H9 (cell line): Measurements from ENCODE around the gene ERICH2. TPM values are rescaled to one million over a fixed set of nuclear protein-coding genes. Genes with fewer than 3 reads are reported as not detected.

Experiments
- DNase-seq: peaks from one replicate; pipeline ENCODE4 v3.0.0-alpha.2; 2017
- H2AFZ ChIP-seq: one replicate; pipeline ENCODE4 v1.6.1; 2013; ENCODE audit warnings: mild to moderate bottlenecking, low read length, control low read depth, moderate library complexity
- H2AK5ac ChIP-seq: 2 replicates; pipeline ENCODE4 v1.6.1; 2013; ENCODE audit warnings: low read length, control low read depth, mixed read lengths; ENCODE audit not compliant: insufficient read length
- H2BK120ac ChIP-seq: one replicate; pipeline ENCODE4 v1.6.1; 2013; ENCODE audit warnings: low read depth, mild to moderate bottlenecking, low read length, control low read depth, inconsistent platforms; ENCODE audit not compliant: poor library complexity, severe bottlenecking
- H2BK12ac ChIP-seq: 2 replicates; pipeline ENCODE4 v1.6.1; 2013; ENCODE audit warnings: low read length, control low read depth, mixed read lengths, low read depth; ENCODE audit not compliant: insufficient read length
- H2BK15ac ChIP-seq: 2 replicates; pipeline ENCODE4 v1.6.1; 2013; ENCODE audit warnings: low read depth, low read length, control low read depth
- H2BK20ac ChIP-seq: one replicate; pipeline ENCODE4 v1.6.1; 2013; ENCODE audit warnings: low read depth, mild to moderate bottlenecking, low read length, control low read depth, inconsistent platforms; ENCODE audit not compliant: poor library complexity, severe bottlenecking
- H2BK5ac ChIP-seq: 2 replicates; pipeline ENCODE4 v1.6.1; 2013; ENCODE audit warnings: low read length, control low read depth, mixed read lengths; ENCODE audit not compliant: insufficient read length
- H3K14ac ChIP-seq: 2 replicates; pipeline ENCODE4 v1.6.1; 2013; ENCODE audit warnings: low read length, control low read depth; ENCODE audit not compliant: insufficient read depth
- H3K18ac ChIP-seq: 2 replicates; pipeline ENCODE4 v1.6.1; 2013; ENCODE audit warnings: low read depth, mild to moderate bottlenecking, mixed read lengths, low read length, control low read depth; ENCODE audit not compliant: insufficient read length
- H3K23ac ChIP-seq: 2 replicates; pipeline ENCODE4 v1.6.1; 2013; ENCODE audit warnings: low read length, control low read depth, mixed read lengths, low read depth; ENCODE audit not compliant: insufficient read length
- H3K23me2 ChIP-seq: 2 replicates; pipeline ENCODE4 v1.6.1; 2013; ENCODE audit warnings: low read depth, mild to moderate bottlenecking, mixed read lengths, low read length, control low read depth; ENCODE audit not compliant: insufficient read length, poor library complexity, severe bottlenecking
- H3K27ac ChIP-seq: 2 replicates; pipeline ENCODE4 v1.5.1; 2013; ENCODE audit warnings: low read length, control low read depth, mixed read lengths, low read depth; ENCODE audit not compliant: insufficient read length
- H3K27me3 ChIP-seq: 2 replicates; pipeline ENCODE4 v1.6.1; 2013; ENCODE audit warnings: low read length, control low read depth, inconsistent platforms; ENCODE audit not compliant: insufficient read depth
- H3K4ac ChIP-seq: 2 replicates; pipeline ENCODE4 v1.6.1; 2013; ENCODE audit warnings: low read depth, mild to moderate bottlenecking, control low read depth, inconsistent platforms, low read length, moderate library complexity
- H3K4me1 ChIP-seq: 2 replicates; pipeline ENCODE4 v1.6.1; 2013; ENCODE audit warnings: low read length, control low read depth, inconsistent platforms; ENCODE audit not compliant: insufficient read depth
- H3K4me2 ChIP-seq: 2 replicates; pipeline ENCODE4 v1.6.1; 2013; ENCODE audit warnings: low read length, control low read depth, mixed read lengths; ENCODE audit not compliant: insufficient read length, insufficient read depth
- H3K56ac ChIP-seq: 2 replicates; pipeline ENCODE4 v1.6.1; 2013; ENCODE audit warnings: low read depth, mild to moderate bottlenecking, mixed read lengths, low read length, control low read depth; ENCODE audit not compliant: insufficient read length
- H3K79me1 ChIP-seq: 2 replicates; pipeline ENCODE4 v1.6.1; 2013; ENCODE audit warnings: low read depth, mild to moderate bottlenecking, moderate library complexity, low read length, control low read depth, inconsistent platforms; ENCODE audit not compliant: insufficient read depth, poor library complexity, severe bottlenecking
- H3K79me2 ChIP-seq: 2 replicates; pipeline ENCODE4 v1.6.1; 2013; ENCODE audit warnings: low read length, control low read depth, inconsistent platforms; ENCODE audit not compliant: insufficient read depth
- H3K9ac ChIP-seq: 2 replicates; pipeline ENCODE4 v1.6.1; 2013; ENCODE audit warnings: low read length, control low read depth, mixed read lengths; ENCODE audit not compliant: insufficient read length; ENCODE audit errors: extremely low read depth
- H3K9me3 ChIP-seq: one replicate; pipeline ENCODE4 v1.6.1; 2013; ENCODE audit warnings: low read depth, low read length, inconsistent platforms; ENCODE audit not compliant: control insufficient read depth
- H3T11ph ChIP-seq: one replicate; pipeline ENCODE4 v1.6.1; 2013; ENCODE audit warnings: mild to moderate bottlenecking, low read length, control low read depth, inconsistent platforms
- H4K20me1 ChIP-seq: one replicate; pipeline ENCODE4 v1.6.1; 2013; ENCODE audit not compliant: control insufficient read depth, insufficient read length, insufficient read depth
- H4K5ac ChIP-seq: 2 replicates; pipeline ENCODE4 v1.6.1; 2013; ENCODE audit warnings: low read depth, mild to moderate bottlenecking, mixed read lengths, low read length, control low read depth; ENCODE audit not compliant: insufficient read length
- H4K8ac ChIP-seq: replicated peaks from 2 replicates; pipeline ENCODE4 v1.6.1; 2013; ENCODE audit warnings: low read length, control low read depth, mixed read lengths, low read depth; ENCODE audit not compliant: insufficient read length
- H4K91ac ChIP-seq: 2 replicates; pipeline ENCODE4 v1.6.1; 2013; ENCODE audit warnings: low read depth, mild to moderate bottlenecking, moderate library complexity, mixed read lengths, low read length, control low read depth; ENCODE audit not compliant: insufficient read length
- H3K27ac Mint-ChIP-seq, 3 experiments: 2 replicates in 2 of 3; 3 replicates in 1 of 3; pipeline ENCODE4 v1.8.0; 2020 to 2021; ENCODE audit warnings: mixed read lengths in 3 of 3, mild to moderate bottlenecking in 1 of 3, moderate library complexity in 1 of 3
- H3K27me3 Mint-ChIP-seq: 2 replicates; pipeline ENCODE4 v1.8.0; 2021; ENCODE audit warnings: low read depth, mild to moderate bottlenecking, moderate library complexity, mixed read lengths
- H3K36me3 Mint-ChIP-seq, 3 experiments: 2 replicates in 2 of 3; 3 replicates in 1 of 3; pipeline ENCODE4 v1.8.0; 2020 to 2021; ENCODE audit warnings: low read depth in 3 of 3, mixed read lengths in 3 of 3; ENCODE audit not compliant: insufficient read depth in 1 of 3
- H3K4me1 Mint-ChIP-seq, 2 experiments: 2 replicates each; pipeline ENCODE4 v1.8.0; 2020; ENCODE audit warnings: mixed read lengths in 2 of 2
- H3K4me3 Mint-ChIP-seq, 2 experiments: 2 replicates in 1 of 2; 3 replicates in 1 of 2; pipeline ENCODE4 v1.8.0; 2020 to 2021; ENCODE audit warnings: mild to moderate bottlenecking in 2 of 2, mixed read lengths in 2 of 2, moderate library complexity in 1 of 2
- H3K9me3 Mint-ChIP-seq, 2 experiments: 2 replicates in 1 of 2; 3 replicates in 1 of 2; pipeline ENCODE4 v1.8.0; 2020; ENCODE audit warnings: mild to moderate bottlenecking in 2 of 2, mixed read lengths in 2 of 2, moderate library complexity in 1 of 2
- CTCF ChIP-seq: fragments of 200-600 bp; sonication (generic); conservative IDR thresholded peaks from 3 replicates; pipeline ENCODE4 v1.8.0; 2021; ENCODE audit warnings: antibody characterized with exemption, mild to moderate bottlenecking
- WGBS: extraction: QIAGEN DNeasy Blood & Tissue Kit; methylation state at CpG from one replicate; pipeline ENCODE4 v1.1.7; 2013; ENCODE audit warnings: missing lambda C conversion rate, low lambda C conversion rate, mixed read lengths; ENCODE audit not compliant: insufficient read length; ENCODE audit errors: extremely low coverage; 5-methylcytosine and 5-hydroxymethylcytosine counted together
- total RNA-seq: library from RNA; stranded (reverse); gene quantifications from 2 replicates; pipeline ENCODE4 v1.2.1, GENCODE V29; 2021

Gene ERICH2
- total RNA-seq, 1 experiment from 2014 or later, result 1.2 TPM

GRCh38 chr2:170827841-170828532 is 57.8 kb downstream of the ERICH2 start:
- H3K4me2 ChIP-seq, result no peak overlapping the region
- no peak overlapping the region for H2AK5ac ChIP-seq
- TF ChIP-seq CTCF, result no peak
- no peak overlapping the region for H3K18ac ChIP-seq
- no peaks in the 10 kb centered on the region for H3K79me2 ChIP-seq
- Mint-ChIP-seq H3K27me3 (peaks cover 81% of the 10 kb centered on the region), H3K36me3 (peaks cover 0 to 2% (median 0%) of the 10 kb centered on the region in 3 experiments; a peak in 2 of 7 replicates), H3K9me3 (no peaks in the 10 kb centered on the region; a peak in 1 of 5 replicates), H3K4me1 (peaks cover 7 to 11% of the 10 kb centered on the region in 2 experiments; a peak in 3 of 4 replicates), H3K4me3 (no peak overlapping the region), H3K27ac (no peak overlapping the region)
- H3K27ac ChIP-seq, result no peak overlapping the region
- no peak overlapping the region for H2BK15ac ChIP-seq
- H3K79me1 ChIP-seq, result no peaks in the 10 kb centered on the region
- H3K23ac ChIP-seq, result no peak overlapping the region
- no peak overlapping the region for H2BK120ac ChIP-seq
- H3K4ac ChIP-seq, result no peak overlapping the region
- H3K4me1 ChIP-seq, result no peaks in the 10 kb centered on the region
- H4K5ac ChIP-seq, result no peak overlapping the region
- no peak overlapping the region for H4K91ac ChIP-seq
- no peak overlapping the region for H3K9ac ChIP-seq
- no peaks in the 10 kb centered on the region for H3K9me3 ChIP-seq
- H2BK12ac ChIP-seq, result no peak overlapping the region
- H3K23me2 ChIP-seq, result peaks cover 10% of the 10 kb centered on the region
- no peak overlapping the region for H4K8ac ChIP-seq
- H2BK20ac ChIP-seq, result no peak overlapping the region
- H3K56ac ChIP-seq, result no peak overlapping the region
- no peak overlapping the region for H2BK5ac ChIP-seq
- H2AFZ ChIP-seq, result no peak overlapping the region
- peaks cover 23% of the 10 kb centered on the region; the same call in 1 of the 2 replicates for H3K27me3 ChIP-seq
- no peak overlapping the region for H3K14ac ChIP-seq
- WGBS, result no CpG with 5 or more reads among the region's 6 CpGs
- no peaks in the 10 kb centered on the region for H4K20me1 ChIP-seq
- H3T11ph ChIP-seq, result no peak overlapping the region
- no peak for DNase-seq
